ENCODE measurements around the gene CBLN2.

Gene CBLN2

GRCh38 chr18:72544092-72544886, at the start of gene CBLN2:
Gene CBLN2, minus strand, starts transcription at chr18:72544342. Its CDS starts 2,182 bp downstream, at chr18:72542160.
- DNase-seq (ENCODE audit: low read depth, low spot score), result peak; percentile 5

- DNase-seq (ENCODE audit: low read depth, low spot score), result no peak
These were observed 44.2 kb upstream of the CBLN2 start for GRCh38 chr18:72588360-72588759.

- no peak for DNase-seq (ENCODE audit: low read depth, low spot score)
These were observed 40.6 kb upstream of the CBLN2 start for GRCh38 chr18:72584787-72585186.

- DNase-seq (ENCODE audit: low read depth, low spot score), result no peak
These were observed 37.8 kb upstream of the CBLN2 start for GRCh38 chr18:72581976-72582375.

- no peak for DNase-seq (ENCODE audit: low read depth, low spot score)
These were observed 28.8 kb upstream of the CBLN2 start for GRCh38 chr18:72572896-72573295.

- no peak for DNase-seq (ENCODE audit: low read depth, low spot score)
These were observed 22.1 kb upstream of the CBLN2 start for GRCh38 chr18:72566290-72566689.

- DNase-seq (ENCODE audit: low read depth, low spot score), result no peak
These were observed 11.8 kb upstream of the CBLN2 start for GRCh38 chr18:72555968-72556367.

GRCh38 chr18:72555101-72555500, 11.0 kb upstream of the CBLN2 start:
- DNase-seq (ENCODE audit: low read depth, low spot score), result no peak

- DNase-seq (ENCODE audit: low read depth, low spot score), result no peak
These were observed 636 bp downstream of the CBLN2 start for GRCh38 chr18:72543357-72544055.

GRCh38 chr18:72542984-72543356, 1.2 kb downstream of the CBLN2 start:
- DNase-seq (ENCODE audit: low read depth, low spot score), result no peak

GRCh38 chr18:72542342-72542741, 1.8 kb downstream of the CBLN2 start:
- no peak for DNase-seq (ENCODE audit: low read depth, low spot score)

- no peak for DNase-seq (ENCODE audit: low read depth, low spot score)
These were observed 2.2 kb downstream of the CBLN2 start for GRCh38 chr18:72541871-72542332.

GRCh38 chr18:72539901-72540300, 4.2 kb downstream of the CBLN2 start:
- no peak for DNase-seq (ENCODE audit: low read depth, low spot score)

- DNase-seq (ENCODE audit: low read depth, low spot score), result no peak
These were observed 13.5 kb downstream of the CBLN2 start for GRCh38 chr18:72530622-72531021.

GRCh38 chr18:72504866-72505265, 39.3 kb downstream of the CBLN2 start:
- DNase-seq (ENCODE audit: low read depth, low spot score), result no peak

- DNase-seq (ENCODE audit: low read depth, low spot score), result no peak
These were observed 41.3 kb downstream of the CBLN2 start for GRCh38 chr18:72502671-72503431.

GRCh38 chr18:72492497-72492896, 51.6 kb downstream of the CBLN2 start:
- DNase-seq (ENCODE audit: low read depth, low spot score), result no peak
